GM19397 (cell line): ENCODE results near the gene LCAT.
"Not testable (repeated sequence)": the region's sequence is repeated elsewhere in the genome, so short reads cannot be mapped to it uniquely, and the experiment has no call there.

Experiments used
- ATAC-seq: cut with Tn5 transposase; IDR thresholded peaks from one replicate; pipeline ENCODE4 v1.9.1; 2021; ENCODE audit warnings: mild to moderate bottlenecking, moderate library complexity; ENCODE audit not compliant: unreplicated experiment

Gene LCAT, protein sequence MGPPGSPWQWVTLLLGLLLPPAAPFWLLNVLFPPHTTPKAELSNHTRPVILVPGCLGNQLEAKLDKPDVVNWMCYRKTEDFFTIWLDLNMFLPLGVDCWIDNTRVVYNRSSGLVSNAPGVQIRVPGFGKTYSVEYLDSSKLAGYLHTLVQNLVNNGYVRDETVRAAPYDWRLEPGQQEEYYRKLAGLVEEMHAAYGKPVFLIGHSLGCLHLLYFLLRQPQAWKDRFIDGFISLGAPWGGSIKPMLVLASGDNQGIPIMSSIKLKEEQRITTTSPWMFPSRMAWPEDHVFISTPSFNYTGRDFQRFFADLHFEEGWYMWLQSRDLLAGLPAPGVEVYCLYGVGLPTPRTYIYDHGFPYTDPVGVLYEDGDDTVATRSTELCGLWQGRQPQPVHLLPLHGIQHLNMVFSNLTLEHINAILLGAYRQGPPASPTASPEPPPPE

DNA sequence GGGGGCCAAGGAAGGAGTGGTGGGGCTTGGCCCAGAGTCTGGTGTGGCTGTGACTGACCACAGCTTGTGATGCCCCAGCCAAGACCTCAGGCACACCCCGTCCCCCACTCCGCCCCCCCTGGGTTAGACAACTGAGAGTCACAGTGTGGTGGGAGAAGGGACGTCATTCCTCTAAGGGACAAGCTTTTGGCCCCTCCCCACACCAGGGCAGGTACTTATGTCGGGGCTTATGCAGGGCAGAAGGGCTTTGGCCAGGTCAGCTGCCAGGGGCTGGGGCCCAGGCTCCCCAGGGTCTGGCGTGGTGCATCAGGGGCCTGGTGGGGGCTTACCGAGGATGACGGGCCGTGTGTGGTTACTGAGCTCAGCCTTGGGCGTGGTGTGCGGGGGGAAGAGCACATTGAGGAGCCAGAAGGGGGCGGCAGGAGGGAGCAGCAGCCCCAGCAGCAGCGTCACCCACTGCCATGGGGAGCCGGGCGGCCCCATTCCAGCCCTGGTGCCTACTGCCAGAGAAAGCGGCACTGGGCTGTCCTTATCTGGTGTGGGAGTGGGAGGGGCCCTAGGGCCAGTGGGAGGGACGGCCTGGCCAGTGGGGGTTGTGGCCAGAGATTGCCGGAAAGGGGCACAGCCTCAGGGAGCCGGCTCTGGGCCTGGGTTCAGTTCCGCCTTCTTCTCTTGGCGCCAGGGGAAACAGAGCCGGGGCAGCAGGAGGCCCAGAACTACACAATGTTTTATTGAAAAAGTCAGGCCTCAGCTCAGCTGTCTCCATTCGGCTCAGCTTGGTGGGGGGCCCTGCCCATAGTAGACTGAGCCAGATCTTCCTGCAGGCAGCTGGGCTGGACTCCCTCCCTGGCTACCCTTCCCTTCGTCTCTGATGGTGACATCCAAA, at the start of gene LCAT:
LCAT (minus strand) TSS at position 502 of the 886 bp plus-strand sequence; CDS start at position 483, 19 bp downstream.
- no peak for ATAC-seq

DNA sequence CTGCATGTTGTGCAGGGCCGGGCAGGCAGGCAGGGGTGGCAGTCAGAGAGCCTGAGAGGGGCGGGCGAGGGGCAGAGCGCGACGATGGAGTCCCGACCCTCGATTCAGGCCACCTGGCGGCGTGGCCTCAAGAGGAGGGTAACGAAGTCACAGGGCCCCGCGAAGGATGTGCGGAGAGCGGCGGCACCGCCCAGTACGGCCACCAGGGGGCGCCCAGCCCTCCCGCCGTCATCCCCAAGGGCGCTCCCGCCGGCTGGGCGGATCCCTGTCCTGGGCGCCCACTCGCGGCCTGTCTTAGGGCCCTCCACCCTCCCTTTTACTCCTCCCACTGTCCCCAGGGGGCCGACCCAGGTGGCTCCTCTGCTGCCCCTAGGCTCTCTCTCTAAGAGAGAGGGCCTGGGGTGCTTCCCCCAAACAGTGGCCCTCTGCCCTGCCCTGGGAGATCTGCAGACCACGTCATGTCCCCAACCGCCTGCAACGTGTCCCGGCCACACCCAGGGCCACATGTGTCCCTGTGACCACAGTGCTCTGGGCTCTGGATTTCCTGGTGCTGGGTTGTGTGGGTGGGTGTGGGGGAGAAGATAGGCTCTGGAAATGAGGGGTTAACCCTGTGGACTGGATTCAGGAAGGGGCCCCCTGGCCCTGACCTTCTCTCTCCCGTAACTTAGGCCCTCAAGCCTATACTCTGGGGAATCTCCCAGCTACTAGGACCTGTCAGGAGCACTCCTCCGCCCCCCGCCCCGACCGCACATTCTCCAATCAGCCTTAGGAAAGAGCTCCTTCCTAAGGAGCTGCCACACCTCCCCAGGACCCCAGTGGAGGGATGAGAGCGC, 49.5 kb upstream of the LCAT start:
- peak; percentile 87 for ATAC-seq

DNA sequence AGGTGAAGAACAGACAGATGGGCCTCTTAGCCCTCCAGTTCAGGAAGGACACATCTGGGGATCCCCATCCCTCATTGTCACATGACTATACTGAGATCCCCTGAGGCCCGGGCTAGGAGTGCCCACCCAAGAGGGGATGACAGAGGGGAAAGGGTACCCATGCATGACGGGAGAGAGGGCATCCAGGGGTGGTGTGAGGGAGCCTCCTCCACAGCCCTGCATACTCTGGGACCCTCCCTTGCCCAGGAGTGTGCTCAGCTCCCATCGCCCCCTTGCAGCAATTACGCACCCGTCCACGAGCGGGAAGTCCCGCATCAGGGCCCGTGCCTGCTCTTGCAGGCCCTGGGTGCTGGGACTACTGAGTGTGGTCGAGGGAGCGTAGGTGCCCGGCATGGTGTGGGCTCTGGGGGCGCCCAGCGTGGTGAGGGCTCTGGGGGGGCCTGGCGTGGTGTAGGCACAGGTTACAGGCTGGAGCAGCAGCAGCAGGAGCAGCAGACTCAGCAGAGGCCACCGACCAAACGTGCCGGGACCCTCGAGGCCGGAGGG, 48.8 kb upstream of the LCAT start:
- ATAC-seq = no peak

DNA sequence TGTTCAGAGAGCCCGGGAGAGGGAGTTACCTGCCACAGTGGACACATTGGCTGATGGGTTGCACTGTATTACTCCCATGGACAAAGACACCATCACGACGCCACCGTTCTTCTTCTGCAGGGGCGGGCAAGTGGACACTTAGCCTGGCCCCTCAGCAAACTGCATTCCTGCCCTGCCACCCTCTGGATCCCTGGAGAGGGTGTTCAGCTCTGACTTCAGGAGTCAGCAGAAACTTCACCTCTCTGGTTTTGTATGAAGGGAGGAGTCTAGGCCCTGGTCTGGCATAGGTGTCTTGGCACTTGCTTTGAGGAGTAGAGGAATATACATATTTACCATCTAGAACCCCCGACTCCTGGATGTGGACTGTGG, 46.1 kb upstream of the LCAT start:
- no peak for ATAC-seq

DNA sequence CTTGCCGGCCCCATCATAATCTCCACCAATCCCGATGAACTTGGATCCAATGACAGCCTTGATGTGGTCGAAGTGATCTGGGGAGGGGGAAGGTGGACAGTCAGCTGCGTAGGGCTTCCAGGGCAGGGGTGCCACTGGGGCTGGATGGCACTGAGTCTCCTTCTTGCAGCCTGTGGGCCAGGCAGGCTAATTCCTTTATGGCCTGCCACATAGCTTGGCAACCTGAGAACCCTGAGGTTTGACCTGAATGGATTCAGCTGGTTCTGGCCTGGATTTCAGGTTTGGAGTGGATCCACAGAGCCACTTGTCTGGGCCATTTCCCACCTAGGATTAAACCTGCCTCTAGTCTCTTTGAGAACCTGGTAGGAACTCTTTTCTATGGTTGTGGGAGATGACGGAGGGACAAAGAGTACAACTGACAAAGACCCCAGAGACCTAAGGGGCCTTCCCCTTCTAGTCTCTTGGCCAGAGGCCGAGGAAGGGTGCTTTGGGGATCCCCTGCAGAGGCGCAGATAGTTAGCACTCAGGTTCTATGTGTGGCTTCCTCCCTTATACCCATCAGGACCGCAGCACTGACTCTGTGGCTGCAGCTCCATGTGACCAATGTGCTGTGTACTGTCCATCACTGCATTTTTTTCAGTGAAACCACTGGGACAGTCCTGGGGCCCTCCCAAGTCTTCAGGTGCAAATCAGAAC, 45.5 kb upstream of the LCAT start:
- ATAC-seq = no peak

DNA sequence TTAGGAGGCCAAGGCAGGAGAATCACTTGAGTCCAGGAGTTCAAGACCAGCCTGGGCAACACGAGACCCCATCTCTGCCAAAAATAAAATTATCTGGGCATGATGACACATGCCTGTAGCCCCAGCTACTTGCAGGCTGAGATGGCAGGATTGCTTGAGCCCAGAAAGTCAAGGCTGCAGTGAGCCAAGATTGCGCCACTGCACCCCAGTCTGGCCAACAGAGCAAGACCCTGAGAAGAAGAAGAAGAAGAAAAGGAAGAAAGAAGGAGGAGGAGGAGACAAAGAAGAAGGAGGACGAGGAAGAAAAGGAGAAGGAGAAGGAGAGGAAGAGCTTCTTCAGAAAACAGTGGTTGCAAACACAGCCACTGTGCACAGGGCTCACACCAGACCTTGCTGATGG, 44.8 kb upstream of the LCAT start:
- ATAC-seq = no peak

DNA sequence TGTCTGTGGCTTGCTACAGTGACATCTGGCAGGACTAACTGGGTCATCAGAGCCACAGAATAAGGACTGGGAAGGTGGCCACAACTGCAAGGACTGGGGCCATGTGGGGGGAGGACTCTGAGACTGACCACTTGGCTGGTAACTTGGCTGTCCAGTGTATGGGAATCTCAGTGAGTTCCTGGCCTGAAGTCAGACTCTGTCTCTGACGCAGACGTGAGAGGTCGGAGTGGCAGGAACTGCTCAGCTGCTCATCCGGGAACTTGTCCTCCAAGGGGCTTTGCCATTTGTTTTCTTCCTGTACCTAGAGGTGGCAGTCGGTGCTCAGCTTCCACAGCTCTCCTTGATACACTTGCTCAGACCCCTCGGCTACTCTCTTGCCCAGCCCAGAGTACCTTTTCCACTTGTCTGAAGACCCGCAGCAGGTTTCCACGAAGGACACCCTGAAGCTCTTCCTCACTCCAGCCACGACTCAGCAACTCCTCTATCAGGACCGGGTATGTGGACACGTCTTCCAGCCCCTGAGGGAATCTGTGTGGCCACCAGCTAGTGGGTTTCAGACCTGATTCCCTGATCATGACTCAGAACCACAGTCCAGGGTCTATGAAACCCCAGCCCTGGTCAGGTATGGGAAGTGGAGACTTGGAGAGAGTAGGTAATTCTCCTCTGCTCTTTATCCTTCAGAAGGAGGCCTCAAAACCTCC, 43.7 kb upstream of the LCAT start:
- no peak for ATAC-seq

DNA sequence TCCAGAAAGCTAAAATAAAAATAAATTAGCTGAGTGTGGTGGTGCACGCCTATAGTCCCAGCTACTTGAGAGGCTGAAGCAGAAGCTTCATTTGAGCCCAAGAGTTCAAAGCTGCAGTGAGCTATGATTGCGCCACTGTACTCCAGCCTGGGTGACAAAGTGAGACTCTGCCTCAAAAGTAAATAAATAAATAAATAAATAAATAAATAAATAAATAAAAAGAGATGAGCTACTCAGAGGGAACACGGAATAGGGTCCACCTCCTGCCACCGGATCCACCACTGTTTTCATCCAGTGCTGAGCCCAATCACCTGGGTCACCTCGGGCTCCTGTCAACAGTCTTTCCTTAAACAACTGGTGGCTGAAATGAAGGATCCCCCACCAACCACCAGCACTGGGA, 43.0 kb upstream of the LCAT start:
- ATAC-seq = no peak

DNA sequence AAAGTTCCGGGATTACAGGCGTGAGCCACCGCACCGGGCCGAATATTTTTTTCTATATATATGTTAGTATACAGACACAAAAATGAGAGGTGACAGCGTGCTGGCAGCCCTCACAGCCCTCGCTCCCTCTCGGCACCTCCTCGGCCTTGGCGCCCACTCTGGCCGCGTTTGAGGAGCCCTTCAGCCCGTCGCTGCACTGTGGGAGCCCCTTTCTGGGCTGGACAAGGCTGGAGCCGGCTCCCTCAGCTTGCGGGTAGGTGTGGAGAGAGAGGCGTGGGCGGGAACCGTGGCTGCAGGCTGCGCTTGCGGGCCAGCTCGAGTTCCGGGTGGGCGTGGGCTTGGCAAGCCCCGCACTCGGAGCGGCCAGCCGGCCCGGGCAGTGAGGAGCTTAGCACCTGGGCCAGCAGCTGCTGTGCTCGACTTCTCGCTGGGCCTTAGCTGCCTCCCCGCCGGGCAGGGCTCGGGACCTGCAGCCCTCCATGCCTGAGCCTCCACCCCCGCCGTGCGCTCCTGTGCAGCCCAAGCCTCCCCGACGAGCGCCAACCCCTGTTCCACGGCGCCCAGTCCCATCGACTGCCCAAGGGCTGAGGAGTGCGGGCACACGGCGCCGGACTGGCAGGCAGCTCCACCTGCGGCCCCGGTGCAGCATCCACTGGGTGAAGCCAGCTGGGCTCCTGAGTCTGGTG, 38.2 kb upstream of the LCAT start:
- ATAC-seq = no peak

DNA sequence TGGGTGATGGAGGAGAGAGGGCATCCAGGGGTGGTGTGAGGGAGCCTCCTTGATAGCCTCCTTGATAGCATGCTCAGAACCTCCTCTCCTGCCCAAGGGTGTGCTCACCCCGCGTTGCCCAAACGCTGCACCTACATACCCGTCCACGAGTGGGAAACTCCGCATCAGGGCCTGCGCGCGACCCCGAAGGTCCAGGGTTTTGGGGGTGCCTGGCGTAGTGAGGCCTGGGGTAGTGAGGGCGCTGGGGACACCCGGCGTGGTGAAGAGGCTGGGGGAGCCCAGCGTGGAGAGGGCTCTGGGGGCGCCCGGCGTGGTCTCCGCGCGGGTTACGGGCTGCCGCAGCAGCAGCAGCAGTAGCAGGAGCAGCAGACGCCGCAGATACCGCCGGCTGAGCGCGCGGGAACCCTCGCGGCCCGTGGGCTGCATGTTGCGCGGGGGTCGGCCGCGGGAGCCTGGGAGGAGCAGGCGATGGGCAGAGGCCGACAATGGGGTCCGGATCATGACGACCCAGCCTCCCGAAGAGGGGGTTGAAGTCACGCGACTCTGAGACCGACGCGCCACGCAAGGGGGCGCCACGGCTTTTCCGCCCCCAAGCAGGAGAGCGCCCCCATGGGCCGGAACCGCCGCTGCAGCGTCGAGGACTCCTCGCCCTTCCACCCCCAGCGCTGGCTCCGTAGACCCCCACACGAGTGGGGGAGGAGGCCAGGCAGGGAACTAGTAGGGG, 36.2 kb upstream of the LCAT start, which contains the start of gene DPEP3:
DPEP3 (minus strand) TSS at position 545 of the 724 bp plus-strand sequence; CDS start at position 426, 119 bp downstream.
- ATAC-seq = no peak

DNA sequence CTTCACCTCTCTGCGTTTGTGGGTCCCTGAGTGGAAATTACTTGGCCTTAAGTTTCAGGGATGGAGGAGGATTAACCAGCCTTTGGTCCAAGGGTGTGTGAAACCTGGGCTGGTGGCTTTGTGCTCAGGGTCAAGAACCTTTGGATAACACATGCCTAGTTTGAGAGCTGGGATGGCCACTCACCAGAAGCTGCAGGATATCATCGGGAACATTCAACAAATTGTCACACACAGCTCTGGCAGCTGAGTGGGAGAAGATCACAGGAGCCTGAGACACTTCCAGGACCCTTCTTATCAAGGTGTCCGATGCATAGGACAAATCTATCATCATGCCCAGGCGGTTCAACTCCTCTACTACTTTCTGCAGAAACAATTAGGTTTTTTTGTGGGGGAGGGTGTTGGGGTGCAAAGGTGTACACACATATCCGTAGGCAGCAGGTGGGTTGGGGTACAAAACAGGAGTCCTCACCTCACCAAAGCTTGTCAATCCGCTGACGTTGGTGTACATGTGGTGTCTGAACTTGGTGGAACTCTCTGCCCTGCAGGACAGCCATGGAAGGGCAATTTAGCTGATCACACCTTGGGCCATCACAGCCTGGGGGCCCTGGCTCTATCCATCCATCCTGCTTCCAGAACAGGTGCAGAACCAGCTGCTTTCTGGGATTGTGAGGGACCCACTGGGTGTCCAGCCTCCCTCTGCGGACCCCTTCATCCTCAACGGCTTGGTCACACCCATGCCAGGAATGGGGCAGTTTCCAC, 33.7 kb upstream of the LCAT start:
- no peak for ATAC-seq

DNA sequence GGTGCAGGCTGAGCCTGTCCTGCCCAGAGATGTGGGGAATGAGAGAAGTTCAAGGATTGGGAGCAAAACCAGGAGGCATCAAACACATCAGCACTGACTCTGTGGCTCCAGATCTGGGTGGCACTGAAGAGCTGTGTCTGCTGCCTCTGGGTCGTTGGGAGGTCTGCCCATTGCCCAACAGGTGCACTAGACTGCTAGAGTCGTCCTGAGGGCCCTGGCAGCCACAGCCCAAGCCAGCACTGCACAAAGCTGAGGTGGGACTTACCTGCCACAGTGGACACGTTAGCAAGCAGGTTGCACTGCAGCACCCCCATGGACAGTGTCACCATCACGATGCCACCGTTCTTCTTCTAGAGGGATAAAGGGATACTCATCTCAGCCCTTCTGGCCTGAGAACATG, 33.1 kb upstream of the LCAT start:
- ATAC-seq = no peak

DNA sequence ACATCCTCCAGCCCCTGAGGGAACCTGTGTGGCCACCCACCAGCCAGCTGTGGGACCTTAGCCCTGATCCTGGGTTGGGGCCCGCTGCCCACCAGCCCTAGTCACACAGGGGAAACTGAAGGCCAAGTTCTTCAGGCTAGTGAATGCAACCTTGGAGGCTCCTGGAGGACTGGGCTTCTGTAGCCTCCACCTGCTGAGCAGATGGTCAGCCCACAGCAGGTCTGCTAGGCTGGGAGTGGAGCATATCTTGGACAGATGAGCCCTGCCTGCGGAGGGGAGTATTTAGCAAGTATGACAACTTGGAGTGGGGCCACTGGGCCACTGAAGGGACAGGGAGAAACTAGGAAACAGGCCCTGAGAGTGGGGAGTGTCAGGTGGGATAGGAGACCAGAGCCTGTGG, 32.3 kb upstream of the LCAT start:
- no peak for ATAC-seq

DNA sequence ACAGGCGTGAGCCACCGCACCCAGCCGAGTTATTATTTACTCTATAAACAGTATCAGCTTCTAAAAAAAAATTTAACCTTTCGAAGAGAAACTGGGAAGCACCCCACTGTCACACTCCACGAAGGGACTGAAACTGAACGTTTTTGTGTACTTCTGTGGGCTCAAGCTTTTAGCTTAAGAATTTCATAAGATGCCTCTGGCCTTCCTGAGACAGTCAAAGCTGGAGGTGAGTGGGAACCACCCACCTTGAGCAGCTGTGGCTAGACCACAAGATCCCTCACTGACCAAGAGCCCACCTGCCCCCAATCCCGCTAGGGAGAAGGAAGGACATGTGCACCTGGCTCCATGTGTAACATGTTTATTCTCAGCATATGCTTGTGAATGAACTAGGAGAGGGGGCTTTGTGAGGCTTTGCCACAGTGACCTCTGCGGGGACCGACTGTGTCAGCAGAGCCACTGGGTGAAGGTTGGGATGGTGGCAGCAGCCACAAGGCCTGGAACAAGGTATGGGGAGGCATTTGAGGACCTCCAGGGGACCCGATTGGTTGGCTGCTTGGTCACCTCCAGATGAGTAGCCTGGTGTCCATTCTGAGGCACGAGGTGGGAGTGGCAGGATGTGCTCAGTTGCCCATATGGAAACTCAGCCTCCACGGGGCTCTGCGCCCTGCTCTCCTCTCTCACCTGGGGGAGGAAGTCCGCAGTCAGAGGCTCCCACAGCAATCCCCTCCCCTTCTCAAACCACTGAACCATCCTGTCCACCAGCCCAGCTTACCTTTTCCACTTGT, 31.6 kb upstream of the LCAT start:
- no peak for ATAC-seq

DNA sequence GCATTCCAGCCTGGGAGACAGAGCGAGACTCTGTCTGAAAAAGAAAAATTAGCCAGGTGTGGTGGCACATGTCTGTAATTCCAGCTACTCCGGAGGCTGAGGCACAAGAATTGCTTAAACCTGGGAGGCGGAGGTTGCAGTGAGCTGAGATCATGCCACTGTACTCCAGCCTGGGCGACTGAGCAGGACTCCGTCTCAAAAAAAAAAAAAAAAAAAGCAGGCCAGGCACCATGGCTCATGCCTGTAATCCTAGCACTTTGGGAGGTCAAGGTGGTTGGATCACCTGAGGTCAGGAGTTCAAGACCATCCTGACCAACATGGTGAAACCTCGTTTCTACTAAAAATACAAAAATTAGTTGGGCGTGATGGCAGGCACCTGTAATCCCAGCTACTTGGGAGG, 28.4 kb upstream of the LCAT start:
- ATAC-seq = not testable (repeated sequence)

DNA sequence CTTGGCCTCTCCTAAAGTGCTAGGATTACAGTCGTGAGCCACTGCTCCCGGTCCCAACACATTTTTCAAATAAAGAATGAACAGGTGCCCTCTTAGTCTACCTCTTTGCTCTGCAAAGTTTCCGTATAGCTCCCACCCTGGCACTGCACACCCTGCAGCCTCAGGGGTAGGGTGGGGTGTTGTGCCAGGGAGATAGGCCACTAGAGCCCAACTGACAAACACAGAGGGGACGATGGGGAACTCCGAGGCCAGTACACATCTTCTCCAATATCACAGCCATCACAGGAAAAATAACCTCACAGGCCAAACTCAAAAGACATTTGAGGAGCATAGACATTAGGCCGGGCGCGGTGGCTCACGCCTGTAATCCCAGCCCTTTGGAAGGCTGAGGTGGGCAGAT, 27.2 kb upstream of the LCAT start:
- ATAC-seq = no peak
